H1 (cell line): ENCODE measurements around the gene ZBTB18. TPM values are rescaled to one million over a fixed set of nuclear protein-coding genes. Genes with fewer than 3 reads are reported as not detected.

Experiments
- CTCF ChIA-PET: fragments of 300-600 bp; sonication (Branson Sonifier 250); formaldehyde crosslinking; loops from one replicate; lab custom pipeline; 2021; ENCODE audit not compliant: partially characterized antibody; lab: Charles Lee
- POLR2A ChIA-PET: fragments of 300-600 bp; sonication (Branson Sonifier 250); formaldehyde crosslinking; loops from one replicate; lab custom pipeline; 2021; ENCODE audit warnings: inconsistent platforms; ENCODE audit not compliant: partially characterized antibody; lab: Charles Lee
- DNase-seq, 2 experiments: peaks; one replicate each; pipeline versions ENCODE4 v3.0.0 to v3.0.0-alpha.2; 2010 to 2022; ENCODE audit warnings: low spot score in 2 of 2, low read depth in 1 of 2, mixed read lengths in 1 of 2
- FAIRE-seq: peaks from 2 replicates; lab custom pipeline; 2011; peaks lifted over from hg19 to GRCh38; lab: Jason Lieb, UNC
- H2AFZ ChIP-seq: 2 replicates; pipeline ENCODE4 v1.8.1; 2012; ENCODE audit warnings: low read length, inconsistent platforms
- H2AK5ac ChIP-seq: 2 replicates; pipeline ENCODE4 v1.6.1; 2013; ENCODE audit warnings: low read depth, low read length
- H2BK120ac ChIP-seq: replicated peaks from 2 replicates; pipeline ENCODE3; 2013; ENCODE audit warnings: low read depth, low read length, inconsistent platforms
- H2BK12ac ChIP-seq: 2 replicates; pipeline ENCODE4 v1.6.1; 2013; ENCODE audit warnings: low read depth, low read length
- H2BK15ac ChIP-seq: 2 replicates; pipeline ENCODE4 v1.6.1; 2013; ENCODE audit warnings: low read length
- H2BK20ac ChIP-seq: 2 replicates; pipeline ENCODE4 v1.6.1; 2013; ENCODE audit warnings: low read length
- H2BK5ac ChIP-seq: 2 replicates; pipeline ENCODE4 v1.6.1; 2013; ENCODE audit warnings: low read depth, low read length
- H3K14ac ChIP-seq: 2 replicates; pipeline ENCODE4 v1.6.1; 2013; ENCODE audit warnings: inconsistent platforms; ENCODE audit not compliant: insufficient read length
- H3K18ac ChIP-seq: 2 replicates; pipeline ENCODE4 v1.6.1; 2013; ENCODE audit warnings: low read length; ENCODE audit errors: extremely low read depth
- H3K23ac ChIP-seq: 2 replicates; pipeline ENCODE4 v1.6.1; 2013; ENCODE audit warnings: inconsistent platforms; ENCODE audit not compliant: insufficient read length
- H3K23me2 ChIP-seq: 2 replicates; pipeline ENCODE4 v1.6.1; 2013; ENCODE audit warnings: low read depth, low read length
- H3K27ac ChIP-seq: 2 replicates; pipeline ENCODE4 v1.6.1; 2011; ENCODE audit warnings: low read depth, low read length, inconsistent platforms
- H3K27me3 ChIP-seq, 4 experiments: replicated peaks in 1 of 4; 1 replicate in 1 of 4; 2 replicates in 3 of 4; pipeline versions ENCODE4 v1.6.1 to v1.8.1; 2011 to 2013; ENCODE audit warnings: low read length in 3 of 4, mild to moderate bottlenecking in 3 of 4, inconsistent platforms in 2 of 4, mixed read lengths in 2 of 4, moderate library complexity in 1 of 4; ENCODE audit not compliant: control insufficient read depth in 3 of 4, insufficient read depth in 3 of 4; ENCODE audit errors: extremely low read depth in 1 of 4
- H3K36me3 ChIP-seq, 4 experiments: 2 replicates each; pipeline versions ENCODE4 v1.6.1 to v1.8.1; 2011 to 2013; ENCODE audit warnings: mild to moderate bottlenecking in 4 of 4, low read length in 3 of 4, moderate library complexity in 2 of 4, control low read depth in 1 of 4, inconsistent platforms in 1 of 4; ENCODE audit not compliant: insufficient read depth in 4 of 4, control insufficient read depth in 2 of 4
- H3K4ac ChIP-seq: replicated peaks from 2 replicates; pipeline ENCODE3; 2013; ENCODE audit warnings: low read length, low read depth, mixed read lengths, inconsistent platforms; ENCODE audit not compliant: insufficient read length
- H3K4me1 ChIP-seq, 4 experiments: replicated peaks in 1 of 4; 1 replicate in 1 of 4; 2 replicates in 3 of 4; pipeline versions ENCODE4 v1.6.1 to v1.8.1; 2011 to 2013; ENCODE audit warnings: low read length in 3 of 4, inconsistent platforms in 2 of 4, mixed read lengths in 1 of 4; ENCODE audit not compliant: insufficient read depth in 4 of 4, control insufficient read depth in 3 of 4
- H3K4me2 ChIP-seq, 2 experiments: 2 replicates each; pipeline versions ENCODE4 v1.6.1 to v1.8.1; 2011 to 2013; ENCODE audit warnings: low read depth in 2 of 2, low read length in 2 of 2, control low read depth in 1 of 2, inconsistent platforms in 1 of 2, mild to moderate bottlenecking in 1 of 2; ENCODE audit not compliant: insufficient read depth in 1 of 2
- H3K4me3 ChIP-seq, 4 experiments: fragments of 200-600, 300-600 bp in 1 of 4; sonication (generic), shearing (Covaris generic), sonication (Bioruptor Twin) in 1 of 4; 2 replicates each; pipeline versions ENCODE4 v1.5.1 to v1.8.1; 2011 to 2016; ENCODE audit warnings: low read length in 4 of 4, low read depth in 3 of 4, control low read depth in 2 of 4, inconsistent platforms in 2 of 4, mild to moderate bottlenecking in 2 of 4, mixed read lengths in 1 of 4, moderate library complexity in 1 of 4; ENCODE audit not compliant: insufficient read depth in 2 of 4; ENCODE audit errors: extremely low read depth in 1 of 4
- H3K56ac ChIP-seq: replicated peaks from 2 replicates; pipeline ENCODE3; 2013; ENCODE audit warnings: low read depth, mild to moderate bottlenecking, mixed read lengths, low read length, inconsistent platforms; ENCODE audit not compliant: insufficient read length
- H3K79me1 ChIP-seq: 2 replicates; pipeline ENCODE4 v1.6.1; 2013; ENCODE audit warnings: low read depth, low read length, control low read depth
- H3K79me2 ChIP-seq, 2 experiments: 2 replicates each; pipeline versions ENCODE4 v1.6.1 to v1.8.1; 2012 to 2013; ENCODE audit warnings: low read length in 2 of 2, mild to moderate bottlenecking in 2 of 2, inconsistent platforms in 1 of 2; ENCODE audit not compliant: insufficient read depth in 2 of 2, control insufficient read depth in 1 of 2
- H3K9ac ChIP-seq, 4 experiments: replicated peaks in 1 of 4; 1 replicate in 1 of 4; 2 replicates in 3 of 4; pipeline versions ENCODE4 v1.6.1 to v1.8.1; 2011 to 2013; ENCODE audit warnings: low read depth in 3 of 4, low read length in 3 of 4, control low read depth in 2 of 4, mild to moderate bottlenecking in 2 of 4, moderate library complexity in 2 of 4, inconsistent platforms in 1 of 4; ENCODE audit errors: extremely low read depth in 1 of 4
- H3K9me3 ChIP-seq, 2 experiments: 2 replicates each; pipeline versions ENCODE4 v1.6.1 to v1.8.1; 2012 to 2013; ENCODE audit warnings: mild to moderate bottlenecking in 2 of 2, moderate library complexity in 2 of 2, control low read depth in 1 of 2, inconsistent platforms in 1 of 2, low read depth in 1 of 2, low read length in 1 of 2, mixed read lengths in 1 of 2; ENCODE audit not compliant: insufficient read depth in 2 of 2
- H4K20me1 ChIP-seq, 2 experiments: replicated peaks in 1 of 2; 2 replicates each; pipeline versions ENCODE3 to v1.8.1; 2011 to 2013; ENCODE audit warnings: inconsistent platforms in 2 of 2, low read length in 2 of 2, mild to moderate bottlenecking in 1 of 2; ENCODE audit not compliant: insufficient read depth in 2 of 2, control insufficient read depth in 1 of 2
- H4K5ac ChIP-seq: 2 replicates; pipeline ENCODE4 v1.6.1; 2013; ENCODE audit warnings: low read length, low read depth, mixed read lengths, inconsistent platforms; ENCODE audit not compliant: insufficient read length
- H4K8ac ChIP-seq: 2 replicates; pipeline ENCODE4 v1.8.0; 2013; ENCODE audit warnings: mild to moderate bottlenecking, moderate library complexity, low read length, inconsistent platforms; ENCODE audit not compliant: insufficient read depth; ENCODE audit errors: extremely low read depth
- H4K91ac ChIP-seq: replicated peaks from 2 replicates; pipeline ENCODE3; 2013; ENCODE audit warnings: low read length, mixed read lengths, inconsistent platforms; ENCODE audit not compliant: insufficient read length
- BRCA1 ChIP-seq: IDR thresholded peaks from 2 replicates; pipeline ENCODE4 v1.6.1; 2012; ENCODE audit warnings: low read depth, low read length, improper control_type of control experiment
- CHD2 ChIP-seq: IDR thresholded peaks from 2 replicates; pipeline ENCODE4 v1.6.1; 2012; ENCODE audit warnings: low read length, improper control_type of control experiment
- E2F6 ChIP-seq: IDR thresholded peaks from 2 replicates; pipeline ENCODE4 v1.6.1; 2012; ENCODE audit warnings: inconsistent platforms
- EP300 ChIP-seq, 2 experiments: IDR thresholded peaks; 1 replicate in 1 of 2; 2 replicates in 1 of 2; pipeline ENCODE4 v1.6.1; 2011 to 2012; ENCODE audit warnings: low read depth in 2 of 2, low read length in 2 of 2, mild to moderate bottlenecking in 2 of 2, borderline replicate concordance in 1 of 2, inconsistent platforms in 1 of 2, moderate library complexity in 1 of 2
- EZH2 ChIP-seq: fragments of 200-600 bp; sonication (generic); IDR thresholded peaks from 2 replicates; pipeline ENCODE4 v1.7.1; 2012; ENCODE audit warnings: low read depth, mild to moderate bottlenecking, moderate library complexity, low read length, inconsistent platforms; ENCODE audit not compliant: severe bottlenecking
- FOSL1 ChIP-seq: IDR thresholded peaks from 2 replicates; pipeline ENCODE4 v1.6.1; 2011; ENCODE audit warnings: mild to moderate bottlenecking, low read depth, low read length, moderate library complexity; ENCODE audit not compliant: insufficient read depth
- HDAC2 ChIP-seq, 2 experiments: fragments of 300-600 bp in 1 of 2; sonication (generic) in 1 of 2; IDR thresholded peaks; 2 replicates each; pipeline ENCODE4 v1.6.1; 2011 to 2012; ENCODE audit warnings: low read depth in 2 of 2, low read length in 2 of 2, mild to moderate bottlenecking in 2 of 2, moderate library complexity in 2 of 2, borderline replicate concordance in 1 of 2, inconsistent platforms in 1 of 2
- RBBP5 ChIP-seq: IDR thresholded peaks from 2 replicates; pipeline ENCODE4 v1.7.1; 2012; ENCODE audit warnings: low read depth, mild to moderate bottlenecking, inconsistent platforms, low read length, moderate library complexity, borderline replicate concordance
- RNF2 ChIP-seq: fragments of 200-900, 300-1000 bp; sonication (generic); IDR thresholded peaks from 2 replicates; pipeline ENCODE4 v1.7.1; 2016; ENCODE audit warnings: borderline replicate concordance, low read depth, mild to moderate bottlenecking, antibody characterized with exemption, low read length; ENCODE audit not compliant: poor library complexity, severe bottlenecking; ENCODE audit errors: missing control alignments
- TAF1 ChIP-seq: IDR thresholded peaks from 2 replicates; pipeline ENCODE4 v1.6.1; 2011; ENCODE audit warnings: mild to moderate bottlenecking, low read depth, low read length
- WGBS, 2 experiments: shearing (Covaris generic) in 1 of 2; methylation state at CpG; one replicate each; pipeline versions ENCODE4 v1.1.6 to v1.1.7; 2013 to 2015; ENCODE audit warnings: low lambda C conversion rate in 2 of 2, mixed read lengths in 2 of 2, inconsistent platforms in 1 of 2, low coverage in 1 of 2, missing lambda C conversion rate in 1 of 2; ENCODE audit not compliant: insufficient replicate concordance in 2 of 2, insufficient coverage in 1 of 2, insufficient read length in 1 of 2; ENCODE audit errors: extremely low coverage in 1 of 2, missing lambda C conversion rate in 1 of 2; 5-methylcytosine and 5-hydroxymethylcytosine counted together
- polyA plus RNA-seq, 7 experiments: library from polyadenylated mRNA; depleted of rRNA in 3 of 7; stranded (reverse) in 5 of 7; unstranded in 2 of 7; fragments of >200 nt in 5 of 7; fragments of 200-250 nt in 2 of 7; gene quantifications; 1 replicate in 5 of 7; 2 replicates in 1 of 7; 4 replicates in 1 of 7; pipeline versions ENCODE4 v1.2.1 to v1.2.3, GENCODE V29; 2011 to 2013; ENCODE audit warnings: missing spikeins in 2 of 7, mixed read lengths in 2 of 7
- total RNA-seq: library from RNA; stranded (reverse); fragmentation: NEBNext Ultra II Directional; extraction: Animal tissue kit (Norgen Biotek cat#: 25700); gene quantifications from 2 replicates; pipeline ENCODE4 v1.2.1, GENCODE V29; 2021

ZBTB18 gene
- total and polyA plus RNA-seq, 2 of the 8 experiments (the other 6 are each of a cell fraction or from before 2014, with no cell fraction given), result 8.5 to 14.4 TPM

- TF ChIP-seq E2F6 (no peak), TAF1 (no peak), RNF2 (no peak), HDAC2 (IDR thresholded peaks at IDR 0.05; ENCODE audit: borderline replicate concordance in 1 of 2, low read depth in 2 of 2, low read length in 2 of 2) (no peak), CHD2 (no peak), EZH2 (no peak), FOSL1 (no peak), BRCA1 (no peak), RBBP5 (no peak), EP300 (IDR thresholded peaks at IDR 0.05; ENCODE audit: borderline replicate concordance in 1 of 2, low read depth in 2 of 2, low read length in 2 of 2) (no peak)
- no peak overlapping the region for H2AFZ ChIP-seq
- H3K9ac ChIP-seq, result no peak overlapping the region
- no peak overlapping the region for H4K5ac ChIP-seq
- no peak overlapping the region for H2AK5ac ChIP-seq
- H2BK12ac ChIP-seq, result no peak overlapping the region
- no peaks in the 10 kb centered on the region for H3K27me3 ChIP-seq
- no peaks in the 10 kb centered on the region for H3K79me1 ChIP-seq
- H3K9me3 ChIP-seq, result no peaks in the 10 kb centered on the region
- H4K8ac ChIP-seq, result no peak overlapping the region
- POLR2A ChIA-PET, result no interaction called here
- H3K79me2 ChIP-seq, result no peaks in the 10 kb centered on the region
- H2BK120ac ChIP-seq, result no peak overlapping the region
- H3K56ac ChIP-seq, result no peak overlapping the region
- H4K91ac ChIP-seq, result no peak overlapping the region
- H3K23ac ChIP-seq, result no peak overlapping the region
- H3K4me2 ChIP-seq, result no peak overlapping the region
- no peak overlapping the region for H3K18ac ChIP-seq
- no peak overlapping the region for H3K4ac ChIP-seq
- no peaks in the 10 kb centered on the region for H3K23me2 ChIP-seq
- no peak overlapping the region for H3K14ac ChIP-seq
- CTCF ChIA-PET, result interaction anchor here (1.1 kb wide), 1 partner anchor 10 kb away, joined by 4 read pairs; no protein-coding TSS in a partner anchor
- FAIRE-seq (no peak), DNase-seq (no peak)
- H4K20me1 ChIP-seq, result no peaks in the 10 kb centered on the region
- 91% methylated on average over 19 of the region's 19 CpGs; no CpG with 5 or more reads in 1 of the 2 experiments for WGBS, 2 experiments
- no peak overlapping the region for H2BK15ac ChIP-seq
- no peaks in the 10 kb centered on the region for H3K4me1 ChIP-seq
- H2BK20ac ChIP-seq, result no peak overlapping the region
- no peak overlapping the region for H3K27ac ChIP-seq
- no peak overlapping the region for H3K4me3 ChIP-seq
- no peak overlapping the region for H2BK5ac ChIP-seq
- H3K36me3 ChIP-seq, result no peaks in the 10 kb centered on the region
These were observed 48.3 kb downstream of the ZBTB18 start for GRCh38 chr1:244099258-244099930.
